PFSK-1 (cell line): ENCODE results near the gene CERS2.

Experiments used
- FOXP2 ChIP-seq: optimal IDR thresholded peaks from 2 replicates; pipeline ENCODE3; 2011; ENCODE audit warnings: borderline replicate concordance, control low read depth, inconsistent platforms; ENCODE audit not compliant: insufficient read depth; ENCODE audit errors: extremely low read length, extremely low read depth
- POLR2AphosphoS5 ChIP-seq: IDR thresholded peaks from 2 replicates; pipeline ENCODE4 v1.6.1; 2012; ENCODE audit warnings: low read depth, mild to moderate bottlenecking, control low read depth, low read length, moderate library complexity
- SIN3A ChIP-seq: IDR thresholded peaks from 2 replicates; pipeline ENCODE4 v1.6.1; 2012; ENCODE audit warnings: mild to moderate bottlenecking, low read length, moderate library complexity, borderline replicate concordance; ENCODE audit not compliant: insufficient read depth
- TAF1 ChIP-seq: IDR thresholded peaks from 2 replicates; pipeline ENCODE4 v1.6.1; 2012; ENCODE audit warnings: low read length, control low read depth, borderline replicate concordance; ENCODE audit not compliant: insufficient read depth
- TF ChIP-seq, protein P1 (sequence below), 2 experiments: IDR thresholded peaks; 2 replicates each; pipeline versions ENCODE4 v1.6.1 to v1.8.0; 2011 to 2012; ENCODE audit warnings: low read depth in 2 of 2, low read length in 2 of 2, control low read depth in 1 of 2, inconsistent platforms in 1 of 2, mild to moderate bottlenecking in 1 of 2, moderate library complexity in 1 of 2; ENCODE audit not compliant: insufficient read depth in 1 of 2

DNA sequence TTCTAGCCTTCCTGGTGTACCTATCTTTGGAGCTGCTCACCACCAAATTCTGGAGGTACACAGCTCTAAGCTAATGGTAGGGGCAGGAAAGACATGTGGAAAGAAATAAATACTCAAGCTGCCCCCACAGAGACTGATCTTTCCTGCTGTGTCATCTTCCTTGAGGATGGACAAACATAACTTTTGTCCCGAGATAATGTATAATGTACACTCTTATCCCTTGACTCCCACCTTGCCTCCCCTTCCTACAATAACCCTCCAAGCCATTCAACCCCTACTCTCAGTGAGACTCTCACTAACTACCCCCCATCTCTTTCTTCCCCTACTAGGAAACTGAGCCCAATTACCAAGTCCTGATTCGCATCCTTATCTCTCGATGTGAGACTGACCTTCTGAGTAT lies 19.6 kb upstream of the CERS2 start:
- TF ChIP-seq, protein P1, sequence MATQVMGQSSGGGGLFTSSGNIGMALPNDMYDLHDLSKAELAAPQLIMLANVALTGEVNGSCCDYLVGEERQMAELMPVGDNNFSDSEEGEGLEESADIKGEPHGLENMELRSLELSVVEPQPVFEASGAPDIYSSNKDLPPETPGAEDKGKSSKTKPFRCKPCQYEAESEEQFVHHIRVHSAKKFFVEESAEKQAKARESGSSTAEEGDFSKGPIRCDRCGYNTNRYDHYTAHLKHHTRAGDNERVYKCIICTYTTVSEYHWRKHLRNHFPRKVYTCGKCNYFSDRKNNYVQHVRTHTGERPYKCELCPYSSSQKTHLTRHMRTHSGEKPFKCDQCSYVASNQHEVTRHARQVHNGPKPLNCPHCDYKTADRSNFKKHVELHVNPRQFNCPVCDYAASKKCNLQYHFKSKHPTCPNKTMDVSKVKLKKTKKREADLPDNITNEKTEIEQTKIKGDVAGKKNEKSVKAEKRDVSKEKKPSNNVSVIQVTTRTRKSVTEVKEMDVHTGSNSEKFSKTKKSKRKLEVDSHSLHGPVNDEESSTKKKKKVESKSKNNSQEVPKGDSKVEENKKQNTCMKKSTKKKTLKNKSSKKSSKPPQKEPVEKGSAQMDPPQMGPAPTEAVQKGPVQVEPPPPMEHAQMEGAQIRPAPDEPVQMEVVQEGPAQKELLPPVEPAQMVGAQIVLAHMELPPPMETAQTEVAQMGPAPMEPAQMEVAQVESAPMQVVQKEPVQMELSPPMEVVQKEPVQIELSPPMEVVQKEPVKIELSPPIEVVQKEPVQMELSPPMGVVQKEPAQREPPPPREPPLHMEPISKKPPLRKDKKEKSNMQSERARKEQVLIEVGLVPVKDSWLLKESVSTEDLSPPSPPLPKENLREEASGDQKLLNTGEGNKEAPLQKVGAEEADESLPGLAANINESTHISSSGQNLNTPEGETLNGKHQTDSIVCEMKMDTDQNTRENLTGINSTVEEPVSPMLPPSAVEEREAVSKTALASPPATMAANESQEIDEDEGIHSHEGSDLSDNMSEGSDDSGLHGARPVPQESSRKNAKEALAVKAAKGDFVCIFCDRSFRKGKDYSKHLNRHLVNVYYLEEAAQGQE (IDR thresholded peaks at IDR 0.05; ENCODE audit: insufficient read depth in 1 of 2, low read depth in 2 of 2, low read length in 2 of 2), result no peak
- TF ChIP-seq SIN3A (no peak), POLR2AphosphoS5 (no peak), TAF1 (no peak), FOXP2 (no peak)
